Testis (tissue), 3 donors: ENCODE data around the gene CNDP1. TPM values are rescaled to one million over a fixed set of nuclear protein-coding genes. Genes with fewer than 3 reads are reported as not detected.

Source experiments
- DNase-seq: peaks from one replicate; pipeline ENCODE4 v3.0.0-alpha.2; 2019
- H3K27ac ChIP-seq, 2 donors: fragments of 200-600 bp; sonication (generic); one replicate each; pipeline ENCODE4 v1.5.1; 2019
- H3K27me3 ChIP-seq: fragments of 200-600 bp; sonication (generic); one replicate; pipeline ENCODE4 v1.5.1; 2019
- H3K36me3 ChIP-seq: fragments of 200-600 bp; sonication (generic); one replicate; pipeline ENCODE4 v1.5.1; 2017; ENCODE audit warnings: low read depth; ENCODE audit errors: missing control alignments
- H3K4me1 ChIP-seq: fragments of 200-600 bp; sonication (generic); one replicate; pipeline ENCODE4 v1.5.1; 2019
- H3K4me3 ChIP-seq, 2 donors: fragments of 200-600 bp; sonication (generic); one replicate each; pipeline ENCODE4 v1.5.1; 2017 to 2019
- H3K9me3 ChIP-seq: fragments of 200-600 bp; sonication (generic); one replicate; pipeline ENCODE4 v1.5.1; 2017
- CTCF ChIP-seq, 3 experiments: fragments of 450-650 bp in 2 of 3; fragments of 200-600 bp in 1 of 3; sonication (generic) in 1 of 3; IDR thresholded peaks; one replicate each; pipeline ENCODE4 v1.5.1; 2016 to 2019; ENCODE audit warnings: antibody characterized with exemption in 3 of 3, mild to moderate bottlenecking in 2 of 3, moderate library complexity in 1 of 3
- POLR2A ChIP-seq: fragments of 450-650 bp; IDR thresholded peaks from one replicate; pipeline ENCODE4 v1.6.1; 2017; ENCODE audit warnings: antibody characterized with exemption, mild to moderate bottlenecking, moderate library complexity
- WGBS, 2 donors: methylation state at CpG; one replicate each; pipeline ENCODE4 v1.1.5; 2018; 5-methylcytosine and 5-hydroxymethylcytosine counted together
- intact Hi-C: fragments of 100-400 bp; cut with DNase I; formaldehyde crosslinking; loops from one replicate; pipeline ENCODE4 v1.15.1; 2023; ENCODE audit warnings: low total_unique reads
- polyA plus RNA-seq: library from polyadenylated mRNA; stranded (reverse); fragments of 350-450 nt; fragmentation: Illumina TruSeq; extraction: RNeasy Lipid Tissue Mini Kit (QIAGEN cat#74804); gene quantifications from one replicate; pipeline ENCODE4 v1.2.3, GENCODE V29; 2014; ENCODE audit warnings: low read depth, low replicate concordance; ENCODE audit not compliant: insufficient read depth
- total RNA-seq, 2 donors: library from RNA; depleted of rRNA; stranded (reverse); fragments of >200 nt; gene quantifications; one replicate each; pipeline ENCODE4 v1.2.3, GENCODE V29; 2016

CNDP1 gene
- total and polyA plus RNA-seq, 3 donors from 2014 or later, result 0.31 to 1.3 (median 0.40) TPM

- TF ChIP-seq CTCF (IDR thresholded peaks at IDR 0.05) (no peak), POLR2A (no peak)
- Histone ChIP-seq H3K36me3 (no peaks in the 10 kb centered on the region), H3K9me3 (no peaks in the 10 kb centered on the region), H3K27ac (no peak overlapping the region), H3K27me3 (no peaks in the 10 kb centered on the region), H3K4me1 (no peaks in the 10 kb centered on the region), H3K4me3 (no peak overlapping the region)
- intact Hi-C loops, result no loop called here
- no peak for DNase-seq
- WGBS, 2 donors, result 93 to 99% methylated on average over 2 of the region's 2 CpGs
Measured at GRCh38 chr18:74608681-74609080, 74.4 kb downstream of the CNDP1 start.

GRCh38 chr18:74609535-74609934, 75.2 kb downstream of the CNDP1 start:
- Histone ChIP-seq H3K4me3 (no peak overlapping the region), H3K27me3 (no peaks in the 10 kb centered on the region), H3K27ac (no peak overlapping the region), H3K4me1 (no peaks in the 10 kb centered on the region), H3K9me3 (no peaks in the 10 kb centered on the region), H3K36me3 (no peaks in the 10 kb centered on the region)
- WGBS, 2 donors, result 83 to 93% methylated on average over 3 of the region's 3 CpGs
- TF ChIP-seq CTCF (IDR thresholded peaks at IDR 0.05), result no peak
- TF ChIP-seq POLR2A, result no peak
- no peak for DNase-seq
- intact Hi-C loops, result no loop called here

- H3K4me3 ChIP-seq, result no peak overlapping the region
- H3K9me3 ChIP-seq, result no peaks in the 10 kb centered on the region
- no peaks in the 10 kb centered on the region for H3K27me3 ChIP-seq
- TF ChIP-seq POLR2A, result no peak
- TF ChIP-seq CTCF (IDR thresholded peaks at IDR 0.05), result no peak
- H3K36me3 ChIP-seq, result no peaks in the 10 kb centered on the region
- no peak for DNase-seq
- 92 to 93% methylated on average over 7 of the region's 7 CpGs for WGBS, 2 donors
- H3K27ac ChIP-seq, result no peak overlapping the region
- H3K4me1 ChIP-seq, result no peaks in the 10 kb centered on the region
- intact Hi-C loops, result no loop called here
Measured at GRCh38 chr18:74610051-74610615, 75.8 kb downstream of the CNDP1 start.

GRCh38 chr18:74610860-74611259, 76.6 kb downstream of the CNDP1 start:
- Histone ChIP-seq H3K36me3 (no peaks in the 10 kb centered on the region), H3K9me3 (no peaks in the 10 kb centered on the region), H3K4me1 (no peaks in the 10 kb centered on the region), H3K27me3 (no peaks in the 10 kb centered on the region), H3K4me3 (no peak overlapping the region), H3K27ac (no peak overlapping the region)
- intact Hi-C loops, result no loop called here
- 85 to 90% methylated on average over 1 of the region's 1 CpG for WGBS, 2 donors
- no peak for TF ChIP-seq CTCF (IDR thresholded peaks at IDR 0.05)
- TF ChIP-seq POLR2A, result no peak
- DNase-seq, result no peak

GRCh38 chr18:74611765-74612164, 77.5 kb downstream of the CNDP1 start:
- intact Hi-C loops, result no loop called here
- H3K4me3 ChIP-seq, result no peak overlapping the region
- no peaks in the 10 kb centered on the region for H3K27me3 ChIP-seq
- WGBS, 2 donors, result 83 to 90% methylated on average over 4 of the region's 4 CpGs
- H3K27ac ChIP-seq, result no peak overlapping the region
- H3K4me1 ChIP-seq, result no peaks in the 10 kb centered on the region
- H3K36me3 ChIP-seq, result no peaks in the 10 kb centered on the region
- H3K9me3 ChIP-seq, result no peaks in the 10 kb centered on the region
- DNase-seq, result no peak
- no peak for TF ChIP-seq POLR2A
- TF ChIP-seq CTCF (IDR thresholded peaks at IDR 0.05), result no peak
